Kidney (tissue), 14 donors: ENCODE measurements around the gene NUTF2. TPM values are rescaled to one million over a fixed set of nuclear protein-coding genes. Genes with fewer than 3 reads are reported as not detected.
"Not testable (repeated sequence)": the region's sequence is repeated elsewhere in the genome, so short reads cannot be mapped to it uniquely, and the experiment has no call there.

Source experiments
- DNase-seq, 5 donors: peaks; one replicate each; pipeline ENCODE4 v3.0.0-alpha.2; 2013 to 2020
- FAIRE-seq: peaks from 2 replicates; lab custom pipeline; 2012; peaks lifted over from hg19 to GRCh38; lab: Jason Lieb, UNC
- H3K27ac ChIP-seq, 2 donors: one replicate each; pipeline ENCODE4 v1.7.0; 2013; ENCODE audit warnings: low read depth in 2 of 2, low read length in 2 of 2, inconsistent platforms in 1 of 2
- H3K27me3 ChIP-seq: one replicate; pipeline ENCODE4 v1.7.1; 2013; ENCODE audit warnings: low read length, inconsistent platforms; ENCODE audit not compliant: control insufficient read depth, insufficient read depth
- H3K36me3 ChIP-seq, 3 donors: one replicate each; pipeline versions ENCODE4 v1.7.0 to v1.7.1; 2013; ENCODE audit warnings: low read length in 3 of 3, control low read depth in 1 of 3, inconsistent platforms in 1 of 3; ENCODE audit not compliant: insufficient read depth in 3 of 3, control insufficient read depth in 2 of 3
- H3K4me1 ChIP-seq, 3 donors: one replicate each; pipeline versions ENCODE4 v1.7.0 to v1.7.1; 2013; ENCODE audit warnings: low read length in 3 of 3, inconsistent platforms in 1 of 3, low read depth in 1 of 3; ENCODE audit not compliant: control insufficient read depth in 2 of 3, insufficient read depth in 2 of 3
- H3K4me3 ChIP-seq, 3 donors: one replicate each; pipeline versions ENCODE4 v1.7.0 to v1.8.1; 2013; ENCODE audit warnings: low read length in 3 of 3, control low read depth in 1 of 3, inconsistent platforms in 1 of 3
- H3K9ac ChIP-seq, 3 donors: one replicate each; pipeline versions ENCODE4 v1.7.0 to v1.7.1; 2013; ENCODE audit warnings: low read length in 3 of 3, control low read depth in 1 of 3, inconsistent platforms in 1 of 3
- H3K9me3 ChIP-seq, 3 donors: one replicate each; pipeline versions ENCODE4 v1.7.0 to v1.7.1; 2013; ENCODE audit warnings: low read length in 3 of 3, control low read depth in 1 of 3, inconsistent platforms in 1 of 3; ENCODE audit not compliant: control insufficient read depth in 2 of 3, insufficient read depth in 1 of 3
- intact Hi-C: fragments of 100-400 bp; cut with DNase I; formaldehyde crosslinking; loops from one replicate; pipeline ENCODE4 v1.11.1; 2022
- polyA plus RNA-seq: library from polyadenylated mRNA; stranded (reverse); fragments of 350-450 nt; fragmentation: Illumina TruSeq; extraction: RNeasy Lipid Tissue Mini Kit (QIAGEN cat#74804); gene quantifications from one replicate; pipeline ENCODE4 v1.2.3, GENCODE V29; 2014; ENCODE audit warnings: low read depth, low replicate concordance; ENCODE audit not compliant: insufficient read depth
- total RNA-seq: library from RNA; stranded (reverse); fragmentation: NEBNext Ultra II Directional; extraction: Animal tissue kit (Norgen Biotek cat#: 25700); gene quantifications from one replicate; pipeline ENCODE4 v1.2.1, GENCODE V29; 2021
- TF ChIP-seq, protein P1 (sequence below): IDR thresholded peaks from 3 replicates; pipeline ENCODE4 v1.5.1; 2012; ENCODE audit warnings: mild to moderate bottlenecking, moderate library complexity, borderline replicate concordance; ENCODE audit not compliant: insufficient read depth; ENCODE audit errors: extremely low read depth
- donor health status: control.
- donor health status: control.
- donor health status: control.
- donor health status: control.
- donor health status: control.
- donor health status: DM: yes; HTN: yes; CAD: no.
- donor health status: Normal renal cell carcinoma (clear cell type).

The NUTF2 gene
- total and polyA plus RNA-seq, 2 donors from 2014 or later, result 76.4 to 107 TPM

DNA sequence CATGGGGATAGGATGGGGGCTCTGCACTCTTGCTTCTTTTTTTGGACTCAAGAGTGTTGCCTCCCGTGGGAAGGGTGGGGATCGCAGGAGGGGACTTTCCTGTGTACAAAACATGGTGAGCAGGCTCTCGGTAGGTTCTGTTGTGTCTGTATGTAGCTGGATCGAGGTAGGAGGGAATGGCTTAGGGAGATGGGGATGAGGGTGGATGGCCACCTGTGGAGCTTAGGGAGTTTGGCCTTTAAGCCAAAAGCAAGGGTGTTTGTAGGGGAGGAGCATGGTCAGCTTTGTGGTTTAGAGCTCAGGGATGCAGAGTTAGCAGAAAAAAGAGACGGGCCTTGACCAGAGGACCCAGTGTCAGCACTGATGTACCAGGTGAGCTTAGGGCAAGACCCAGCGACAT lies 15.1 kb downstream of the NUTF2 start:
- H3K9me3 ChIP-seq, result no peaks in the 10 kb centered on the region
- TF ChIP-seq, protein P1, sequence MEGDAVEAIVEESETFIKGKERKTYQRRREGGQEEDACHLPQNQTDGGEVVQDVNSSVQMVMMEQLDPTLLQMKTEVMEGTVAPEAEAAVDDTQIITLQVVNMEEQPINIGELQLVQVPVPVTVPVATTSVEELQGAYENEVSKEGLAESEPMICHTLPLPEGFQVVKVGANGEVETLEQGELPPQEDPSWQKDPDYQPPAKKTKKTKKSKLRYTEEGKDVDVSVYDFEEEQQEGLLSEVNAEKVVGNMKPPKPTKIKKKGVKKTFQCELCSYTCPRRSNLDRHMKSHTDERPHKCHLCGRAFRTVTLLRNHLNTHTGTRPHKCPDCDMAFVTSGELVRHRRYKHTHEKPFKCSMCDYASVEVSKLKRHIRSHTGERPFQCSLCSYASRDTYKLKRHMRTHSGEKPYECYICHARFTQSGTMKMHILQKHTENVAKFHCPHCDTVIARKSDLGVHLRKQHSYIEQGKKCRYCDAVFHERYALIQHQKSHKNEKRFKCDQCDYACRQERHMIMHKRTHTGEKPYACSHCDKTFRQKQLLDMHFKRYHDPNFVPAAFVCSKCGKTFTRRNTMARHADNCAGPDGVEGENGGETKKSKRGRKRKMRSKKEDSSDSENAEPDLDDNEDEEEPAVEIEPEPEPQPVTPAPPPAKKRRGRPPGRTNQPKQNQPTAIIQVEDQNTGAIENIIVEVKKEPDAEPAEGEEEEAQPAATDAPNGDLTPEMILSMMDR, result no peak
- intact Hi-C loops, result no loop called here
- H3K27me3 ChIP-seq, result no peaks in the 10 kb centered on the region
- DNase-seq, result no peak
- peaks cover 0 to 19% (median 13%) of the 10 kb centered on the region in 3 donors for H3K4me1 ChIP-seq
- FAIRE-seq, result no peak
- no peak overlapping the region for H3K9ac ChIP-seq
- no peak overlapping the region for H3K27ac ChIP-seq
- H3K36me3 ChIP-seq, result peaks cover 0 to 9% (median 4%) of the 10 kb centered on the region in 3 donors
- H3K4me3 ChIP-seq, result no peak overlapping the region

GRCh38 chr16:67862623-67863583 lies 16.2 kb downstream of the NUTF2 start:
- intact Hi-C loops, result no loop called here

GRCh38 chr16:67864044-67864443 lies 17.3 kb downstream of the NUTF2 start:
- intact Hi-C loops, H3K9ac ChIP-seq: not testable (repeated sequence)
- H3K36me3 ChIP-seq, result peaks cover 2 to 12% (median 6%) of the 10 kb centered on the region in 3 donors

More at GRCh38 chr16:67862623-67863583, 16.2 kb downstream of the NUTF2 start:
- Histone ChIP-seq H3K36me3 (peaks cover 2 to 9% (median 6%) of the 10 kb centered on the region in 3 donors), H3K27me3 (no peaks in the 10 kb centered on the region), H3K9ac (peak overlapping the region in 1 of 3 donors; percentile 30), H3K4me1 (peaks cover 0 to 9% (median 6%) of the 10 kb centered on the region in 3 donors), H3K9me3 (no peaks in the 10 kb centered on the region), H3K27ac (peak overlapping the region; percentile 55 to 62), H3K4me3 (no peak overlapping the region)
- FAIRE-seq, result no peak
- TF ChIP-seq, protein P1, result no peak
- peak in 1 of 5 donors; percentile 82 for DNase-seq

DNA sequence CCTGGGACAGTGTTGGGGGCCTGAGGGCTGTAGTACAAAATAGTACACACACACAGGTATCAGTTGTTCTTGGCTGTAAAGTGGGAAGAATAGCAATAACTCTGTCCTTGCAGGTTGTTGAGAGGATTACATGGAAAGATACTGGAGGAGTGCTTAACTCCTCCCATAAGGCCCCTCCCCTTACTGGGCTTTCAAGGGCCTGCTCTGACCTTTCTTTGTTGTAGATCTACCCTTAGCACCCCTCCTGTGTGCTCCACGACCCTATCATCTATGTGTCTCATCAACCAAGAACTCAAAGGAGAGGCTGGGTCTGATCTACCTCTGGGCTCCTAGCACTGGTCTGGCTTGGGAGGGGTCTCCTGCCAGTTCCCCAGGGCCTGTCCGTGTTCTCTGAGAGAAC lies 17.9 kb downstream of the NUTF2 start:
- peaks cover 0 to 7% (median 6%) of the 10 kb centered on the region in 3 donors for H3K4me1 ChIP-seq
- H3K9ac ChIP-seq, result no peak overlapping the region
- no peak overlapping the region for H3K27ac ChIP-seq
- no peaks in the 10 kb centered on the region for H3K27me3 ChIP-seq
- intact Hi-C loops, result no loop called here
- FAIRE-seq (no peak), DNase-seq (no peak)
- H3K4me3 ChIP-seq, result no peak overlapping the region
- TF ChIP-seq, protein P1, result no peak
- H3K9me3 ChIP-seq, result no peaks in the 10 kb centered on the region
- H3K36me3 ChIP-seq, result peaks cover 2 to 12% (median 6%) of the 10 kb centered on the region in 3 donors

More at GRCh38 chr16:67864044-67864443, 17.3 kb downstream of the NUTF2 start:
- not testable (repeated sequence) for DNase-seq, H3K9me3 ChIP-seq, H3K4me1 ChIP-seq, FAIRE-seq, H3K4me3 ChIP-seq, H3K27me3 ChIP-seq
- peak overlapping the region in 1 of 2 donors; percentile 49 for H3K27ac ChIP-seq
